ENCODE measurements around the gene FAM83G.

Gene FAM83G

DNA sequence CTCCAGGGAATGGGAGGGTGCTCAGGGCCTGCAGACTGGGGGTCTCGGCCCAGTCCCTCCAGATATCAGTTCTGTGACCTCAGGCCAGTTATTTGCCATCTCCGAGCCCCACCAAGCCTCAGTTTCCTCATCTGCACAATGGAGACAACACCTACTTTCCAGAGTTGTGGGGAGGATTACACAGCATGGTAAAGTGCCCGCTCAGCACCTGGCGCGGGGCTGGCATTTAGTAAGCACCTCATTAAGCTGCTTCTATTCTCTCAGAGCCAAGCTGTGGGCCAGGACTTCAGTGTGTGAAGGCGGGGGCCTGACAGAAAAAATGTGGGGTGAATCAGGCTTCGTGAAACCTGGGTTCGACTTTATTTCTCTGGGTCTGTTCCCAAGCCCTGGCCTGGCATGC, 5.2 kb downstream of the FAM83G start:
- no CpG with 5 or more reads among the region's 8 CpGs for WGBS (ENCODE audit: extremely low coverage, insufficient coverage, low lambda C conversion rate)
- Histone ChIP-seq H3K56ac (ENCODE audit: low read length) (no peak overlapping the region), H2BK15ac (replicated peaks; ENCODE audit: low read depth) (no peak overlapping the region), H3K27ac (ENCODE audit: low read depth, low read length) (no peak overlapping the region), H4K5ac (ENCODE audit: low read length) (no peak overlapping the region), H3K79me1 (ENCODE audit: low read length) (peaks cover 31% of the 10 kb centered on the region), H2BK120ac (ENCODE audit: low read depth, low read length) (no peak overlapping the region), H4K8ac (ENCODE audit: low read depth, low read length) (no peak overlapping the region), H3K23ac (ENCODE audit: low read length) (no peak overlapping the region), H3K18ac (ENCODE audit: low read length) (no peak overlapping the region), H3K4me3 (ENCODE audit: low read length) (no peak overlapping the region), H3K36me3 (ENCODE audit: control insufficient read depth, insufficient read depth, low read length) (peaks cover 1% of the 10 kb centered on the region), H3K79me2 (ENCODE audit: control insufficient read depth, insufficient read depth, low read length) (peaks cover 61% of the 10 kb centered on the region), H3K4me2 (ENCODE audit: low read length) (no peak overlapping the region), H2BK5ac (ENCODE audit: low read length) (no peak overlapping the region), H3K9ac (ENCODE audit: low read length) (no peak overlapping the region), H3K4me1 (ENCODE audit: control insufficient read depth, low read depth, low read length) (peaks cover 5% of the 10 kb centered on the region), H2AK5ac (ENCODE audit: low read length) (no peak overlapping the region), H3K27me3 (ENCODE audit: insufficient read depth, low read length, poor library complexity) (no peaks in the 10 kb centered on the region), H3K4ac (ENCODE audit: low read depth, low read length) (no peak overlapping the region)
- DNase-seq = no peak

- no peak overlapping the region for H3K9ac ChIP-seq (ENCODE audit: low read length)
- no peak overlapping the region for H2BK120ac ChIP-seq (ENCODE audit: low read depth, low read length)
- H3K79me1 ChIP-seq (ENCODE audit: low read length) = peaks cover 37% of the 10 kb centered on the region
- H3K79me2 ChIP-seq (ENCODE audit: control insufficient read depth, insufficient read depth, low read length) = peaks cover 64% of the 10 kb centered on the region
- no CpG with 5 or more reads among the region's 6 CpGs for WGBS (ENCODE audit: extremely low coverage, insufficient coverage, low lambda C conversion rate)
- no peak overlapping the region for H4K5ac ChIP-seq (ENCODE audit: low read length)
- H3K4ac ChIP-seq (ENCODE audit: low read depth, low read length) = no peak overlapping the region
- H3K36me3 ChIP-seq (ENCODE audit: control insufficient read depth, insufficient read depth, low read length) = peaks cover 3% of the 10 kb centered on the region
- no peak overlapping the region for H3K23ac ChIP-seq (ENCODE audit: low read length)
- no peak overlapping the region for H3K56ac ChIP-seq (ENCODE audit: low read length)
- no peaks in the 10 kb centered on the region for H3K27me3 ChIP-seq (ENCODE audit: insufficient read depth, low read length, poor library complexity)
- no peak overlapping the region for H2AK5ac ChIP-seq (ENCODE audit: low read length)
- peaks cover 2% of the 10 kb centered on the region for H3K4me1 ChIP-seq (ENCODE audit: control insufficient read depth, low read depth, low read length)
- no peak overlapping the region for H2BK5ac ChIP-seq (ENCODE audit: low read length)
- no peak overlapping the region for H3K18ac ChIP-seq (ENCODE audit: low read length)
- no peak for DNase-seq
- no peak overlapping the region for H2BK15ac ChIP-seq (replicated peaks; ENCODE audit: low read depth)
- no peak overlapping the region for H3K27ac ChIP-seq (ENCODE audit: low read depth, low read length)
- H3K4me2 ChIP-seq (ENCODE audit: low read length) = no peak overlapping the region
- H3K4me3 ChIP-seq (ENCODE audit: low read length) = no peak overlapping the region
- no peak overlapping the region for H4K8ac ChIP-seq (ENCODE audit: low read depth, low read length)
These were observed 6.8 kb downstream of the FAM83G start for GRCh38 chr17:18997650-18998196.

- Histone ChIP-seq H4K5ac (ENCODE audit: low read length) (no peak overlapping the region), H3K4me1 (ENCODE audit: control insufficient read depth, low read depth, low read length) (no peaks in the 10 kb centered on the region), H2BK15ac (replicated peaks; ENCODE audit: low read depth) (no peak overlapping the region), H3K4me3 (ENCODE audit: low read length) (no peak overlapping the region), H3K4ac (ENCODE audit: low read depth, low read length) (no peak overlapping the region), H3K23ac (ENCODE audit: low read length) (no peak overlapping the region), H3K4me2 (ENCODE audit: low read length) (no peak overlapping the region), H3K79me2 (ENCODE audit: control insufficient read depth, insufficient read depth, low read length) (peaks cover 52% of the 10 kb centered on the region), H3K9ac (ENCODE audit: low read length) (no peak overlapping the region), H3K79me1 (ENCODE audit: low read length) (peaks cover 36% of the 10 kb centered on the region), H3K27ac (ENCODE audit: low read depth, low read length) (no peak overlapping the region), H3K56ac (ENCODE audit: low read length) (no peak overlapping the region), H3K27me3 (ENCODE audit: insufficient read depth, low read length, poor library complexity) (no peaks in the 10 kb centered on the region), H2AK5ac (ENCODE audit: low read length) (no peak overlapping the region), H2BK5ac (ENCODE audit: low read length) (no peak overlapping the region), H2BK120ac (ENCODE audit: low read depth, low read length) (no peak overlapping the region), H3K18ac (ENCODE audit: low read length) (no peak overlapping the region), H4K8ac (ENCODE audit: low read depth, low read length) (no peak overlapping the region), H3K36me3 (ENCODE audit: control insufficient read depth, insufficient read depth, low read length) (peaks cover 3% of the 10 kb centered on the region)
- no CpG with 5 or more reads among the region's 2 CpGs for WGBS (ENCODE audit: extremely low coverage, insufficient coverage, low lambda C conversion rate)
- no peak for DNase-seq
These were observed 8.1 kb downstream of the FAM83G start for GRCh38 chr17:18996458-18996857.

- no peak overlapping the region for H4K5ac ChIP-seq (ENCODE audit: low read length)
- no peak overlapping the region for H3K9ac ChIP-seq (ENCODE audit: low read length)
- no peak overlapping the region for H2AK5ac ChIP-seq (ENCODE audit: low read length)
- DNase-seq = no peak
- H3K4me2 ChIP-seq (ENCODE audit: low read length) = no peak overlapping the region
- no peak overlapping the region for H3K4ac ChIP-seq (ENCODE audit: low read depth, low read length)
- WGBS (ENCODE audit: extremely low coverage, insufficient coverage, low lambda C conversion rate) = no CpG with 5 or more reads among the region's 3 CpGs
- no peak overlapping the region for H2BK5ac ChIP-seq (ENCODE audit: low read length)
- H2BK120ac ChIP-seq (ENCODE audit: low read depth, low read length) = no peak overlapping the region
- no peak overlapping the region for H2BK15ac ChIP-seq (replicated peaks; ENCODE audit: low read depth)
- H3K79me2 ChIP-seq (ENCODE audit: control insufficient read depth, insufficient read depth, low read length) = peaks cover 41% of the 10 kb centered on the region
- H3K4me1 ChIP-seq (ENCODE audit: control insufficient read depth, low read depth, low read length) = no peaks in the 10 kb centered on the region
- H3K4me3 ChIP-seq (ENCODE audit: low read length) = no peak overlapping the region
- peaks cover 2% of the 10 kb centered on the region for H3K36me3 ChIP-seq (ENCODE audit: control insufficient read depth, insufficient read depth, low read length)
- H3K27me3 ChIP-seq (ENCODE audit: insufficient read depth, low read length, poor library complexity) = no peaks in the 10 kb centered on the region
- H3K23ac ChIP-seq (ENCODE audit: low read length) = no peak overlapping the region
- H3K79me1 ChIP-seq (ENCODE audit: low read length) = peaks cover 33% of the 10 kb centered on the region
- H3K27ac ChIP-seq (ENCODE audit: low read depth, low read length) = no peak overlapping the region
- no peak overlapping the region for H3K18ac ChIP-seq (ENCODE audit: low read length)
- H3K56ac ChIP-seq (ENCODE audit: low read length) = no peak overlapping the region
- H4K8ac ChIP-seq (ENCODE audit: low read depth, low read length) = no peak overlapping the region
These were observed 9.3 kb downstream of the FAM83G start for GRCh38 chr17:18995220-18995619.

DNA sequence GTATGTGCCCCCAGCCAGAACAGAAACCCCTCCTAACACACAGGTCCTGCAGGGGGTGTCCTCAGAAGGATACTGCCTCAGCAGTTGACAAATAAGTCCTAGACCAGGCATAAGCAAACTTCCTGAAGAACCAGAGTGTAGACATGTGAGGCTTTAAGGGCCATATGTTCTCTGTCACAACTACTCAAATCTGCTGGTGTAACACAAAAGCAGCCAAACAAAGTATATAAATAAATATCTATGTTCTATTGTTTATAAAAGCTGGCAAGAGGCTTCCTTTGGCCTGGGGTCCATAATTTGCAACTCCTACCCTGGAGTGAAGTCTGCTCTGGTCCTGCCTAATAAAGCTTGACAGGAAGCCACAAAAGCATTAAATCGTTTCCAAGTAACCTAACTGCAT, 9.9 kb downstream of the FAM83G start:
- no peaks in the 10 kb centered on the region for H3K27me3 ChIP-seq (ENCODE audit: insufficient read depth, low read length, poor library complexity)
- H3K27ac ChIP-seq (ENCODE audit: low read depth, low read length) = no peak overlapping the region
- H3K4me3 ChIP-seq (ENCODE audit: low read length) = no peak overlapping the region
- H3K56ac ChIP-seq (ENCODE audit: low read length) = no peak overlapping the region
- no peak for DNase-seq
- no peak overlapping the region for H3K18ac ChIP-seq (ENCODE audit: low read length)
- H2BK15ac ChIP-seq (replicated peaks; ENCODE audit: low read depth) = no peak overlapping the region
- H3K4ac ChIP-seq (ENCODE audit: low read depth, low read length) = no peak overlapping the region
- no peaks in the 10 kb centered on the region for H3K4me1 ChIP-seq (ENCODE audit: control insufficient read depth, low read depth, low read length)
- peaks cover 33% of the 10 kb centered on the region for H3K79me1 ChIP-seq (ENCODE audit: low read length)
- H3K9ac ChIP-seq (ENCODE audit: low read length) = no peak overlapping the region
- WGBS (ENCODE audit: extremely low coverage, insufficient coverage, low lambda C conversion rate) = no CpG with 5 or more reads among the region's 1 CpG
- no peak overlapping the region for H2BK5ac ChIP-seq (ENCODE audit: low read length)
- no peak overlapping the region for H4K8ac ChIP-seq (ENCODE audit: low read depth, low read length)
- peaks cover 41% of the 10 kb centered on the region for H3K79me2 ChIP-seq (ENCODE audit: control insufficient read depth, insufficient read depth, low read length)
- H3K36me3 ChIP-seq (ENCODE audit: control insufficient read depth, insufficient read depth, low read length) = peaks cover 2% of the 10 kb centered on the region
- H2AK5ac ChIP-seq (ENCODE audit: low read length) = no peak overlapping the region
- no peak overlapping the region for H3K23ac ChIP-seq (ENCODE audit: low read length)
- no peak overlapping the region for H4K5ac ChIP-seq (ENCODE audit: low read length)
- H2BK120ac ChIP-seq (ENCODE audit: low read depth, low read length) = no peak overlapping the region
- no peak overlapping the region for H3K4me2 ChIP-seq (ENCODE audit: low read length)

DNA sequence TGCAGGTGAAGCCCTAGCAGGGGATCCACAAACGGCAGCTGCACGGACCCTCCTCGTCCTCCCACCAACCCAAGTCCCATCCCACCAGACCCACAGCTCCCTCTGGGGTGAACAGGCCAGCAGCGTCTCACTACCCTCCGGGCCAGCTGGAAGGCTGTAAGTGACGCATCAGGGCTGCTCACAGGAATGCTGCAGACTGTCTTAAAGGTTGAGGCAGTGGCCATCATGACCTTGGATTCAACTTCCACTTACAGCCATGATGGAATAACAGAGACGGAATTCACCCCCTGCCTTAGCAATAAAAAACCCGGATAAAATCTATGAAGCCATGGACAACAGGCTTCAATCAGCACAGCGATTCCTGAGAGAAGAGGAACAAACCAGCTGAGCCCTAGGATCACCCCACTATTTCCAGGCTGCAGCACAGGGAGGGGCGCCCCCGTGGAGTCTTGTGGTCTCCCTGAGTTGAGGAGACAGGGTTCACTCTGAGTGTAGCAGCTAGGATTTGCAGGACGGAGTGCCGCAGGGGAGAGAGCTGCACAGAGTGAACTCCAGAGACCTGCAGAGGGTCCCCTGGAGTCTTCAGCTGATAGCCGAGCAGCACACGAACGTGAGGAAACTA, 10.5 kb downstream of the FAM83G start:
- Histone ChIP-seq H3K4me1 (ENCODE audit: control insufficient read depth, low read depth, low read length) (no peaks in the 10 kb centered on the region), H2AK5ac (ENCODE audit: low read length) (no peak overlapping the region), H3K79me1 (ENCODE audit: low read length) (peaks cover 34% of the 10 kb centered on the region), H3K79me2 (ENCODE audit: control insufficient read depth, insufficient read depth, low read length) (peaks cover 38% of the 10 kb centered on the region), H2BK120ac (ENCODE audit: low read depth, low read length) (no peak overlapping the region), H3K27ac (ENCODE audit: low read depth, low read length) (no peak overlapping the region), H2BK15ac (replicated peaks; ENCODE audit: low read depth) (no peak overlapping the region), H3K23ac (ENCODE audit: low read length) (no peak overlapping the region), H3K56ac (ENCODE audit: low read length) (no peak overlapping the region), H3K4me3 (ENCODE audit: low read length) (no peak overlapping the region), H2BK5ac (ENCODE audit: low read length) (no peak overlapping the region), H4K8ac (ENCODE audit: low read depth, low read length) (no peak overlapping the region), H3K27me3 (ENCODE audit: insufficient read depth, low read length, poor library complexity) (no peaks in the 10 kb centered on the region), H3K4me2 (ENCODE audit: low read length) (no peak overlapping the region), H3K4ac (ENCODE audit: low read depth, low read length) (no peak overlapping the region), H3K18ac (ENCODE audit: low read length) (no peak overlapping the region), H3K9ac (ENCODE audit: low read length) (no peak overlapping the region), H3K36me3 (ENCODE audit: control insufficient read depth, insufficient read depth, low read length) (peaks cover 2% of the 10 kb centered on the region), H4K5ac (ENCODE audit: low read length) (no peak overlapping the region)
- DNase-seq = no peak
- WGBS (ENCODE audit: extremely low coverage, insufficient coverage, low lambda C conversion rate) = no CpG with 5 or more reads among the region's 16 CpGs
